Upper lobe of left lung (tissue), 6 donors: Measurements from ENCODE around the gene KRTAP2-2. TPM values are rescaled to one million over a fixed set of nuclear protein-coding genes. Genes with fewer than 3 reads are reported as not detected.
A peak's percentile ranks its signal among the peaks of the same experiment; 100 is the strongest.
"Not testable (repeated sequence)": the region's sequence is repeated elsewhere in the genome, so short reads cannot be mapped to it uniquely, and the experiment has no call there.

Experiments
- ATAC-seq, 2 donors: fragments of 200-7000 bp; cut with Tn5 transposase; one replicate each; pipeline ENCODE4 v1.9.1; 2022; ENCODE audit warnings: mild to moderate bottlenecking in 2 of 2, moderate library complexity in 2 of 2; ENCODE audit not compliant: low FRiP score in 2 of 2
- DNase-seq, 2 donors: peaks; one replicate each; pipeline ENCODE4 v3.0.0-alpha.2; 2019 to 2020
- H3K27ac ChIP-seq, 4 donors: fragments of 200-600 bp; sonication (generic); one replicate each; pipeline ENCODE4 v1.5.1; 2016 to 2019
- H3K27me3 ChIP-seq, 4 donors: fragments of 200-600 bp; sonication (generic); one replicate each; pipeline ENCODE4 v1.5.1; 2017 to 2019
- H3K36me3 ChIP-seq, 4 donors: fragments of 200-600 bp; sonication (generic); one replicate each; pipeline ENCODE4 v1.5.1; 2016 to 2019
- H3K4me1 ChIP-seq, 4 donors: fragments of 200-600 bp; sonication (generic); one replicate each; pipeline ENCODE4 v1.5.1; 2018 to 2019
- H3K4me3 ChIP-seq, 4 donors: fragments of 200-600 bp; sonication (generic); one replicate each; pipeline ENCODE4 v1.5.1; 2017 to 2019; ENCODE audit warnings: mild to moderate bottlenecking in 2 of 4, moderate library complexity in 1 of 4
- H3K9me3 ChIP-seq, 4 donors: fragments of 200-600 bp; sonication (generic); one replicate each; pipeline ENCODE4 v1.5.1; 2018 to 2019
- EP300 ChIP-seq, 4 donors: sonication (generic); formaldehyde crosslinking; IDR thresholded peaks; one replicate each; pipeline ENCODE4 v1.5.1; 2017; ENCODE audit warnings: antibody characterized with exemption in 4 of 4, control low read depth in 2 of 4
- POLR2A ChIP-seq, 4 donors: fragments of 450-650 bp; IDR thresholded peaks; one replicate each; pipeline ENCODE4 v1.5.1; 2016 to 2017; ENCODE audit warnings: antibody characterized with exemption in 4 of 4, mild to moderate bottlenecking in 2 of 4
- POLR2AphosphoS5 ChIP-seq, 2 donors: sonication (generic); formaldehyde crosslinking; IDR thresholded peaks; one replicate each; pipeline ENCODE4 v1.5.1; 2017; ENCODE audit warnings: antibody characterized with exemption in 2 of 2
- WGBS, 2 donors: methylation state at CpG; one replicate each; pipeline ENCODE4 v1.1.5; 2017 to 2018; 5-methylcytosine and 5-hydroxymethylcytosine counted together
- total RNA-seq, 6 donors: library from RNA; depleted of rRNA in 4 of 6; stranded (reverse); fragments of >200 nt in 4 of 6; gene quantifications; one replicate each; pipeline versions ENCODE4 v1.1.0 to v1.2.1, GENCODE V29; 2016 to 2021
- TF ChIP-seq, protein P1 (sequence below), 6 experiments: fragments of 450-650 bp in 4 of 6; fragments of 200-600 bp in 2 of 6; sonication (generic) in 2 of 6; IDR thresholded peaks; one replicate each; pipeline ENCODE4 v1.5.1; 2016 to 2019; ENCODE audit warnings: antibody characterized with exemption in 6 of 6
- donor health status: DM: no; HTN: no; CAD: no; lungs with moderate emphysema.
- donor health status: DM: no; HTN: yes; CAD: no; lungs with severe emphysema.

KRTAP2-2 gene
- total RNA-seq, 6 donors from 2014 or later: not detected

DNA sequence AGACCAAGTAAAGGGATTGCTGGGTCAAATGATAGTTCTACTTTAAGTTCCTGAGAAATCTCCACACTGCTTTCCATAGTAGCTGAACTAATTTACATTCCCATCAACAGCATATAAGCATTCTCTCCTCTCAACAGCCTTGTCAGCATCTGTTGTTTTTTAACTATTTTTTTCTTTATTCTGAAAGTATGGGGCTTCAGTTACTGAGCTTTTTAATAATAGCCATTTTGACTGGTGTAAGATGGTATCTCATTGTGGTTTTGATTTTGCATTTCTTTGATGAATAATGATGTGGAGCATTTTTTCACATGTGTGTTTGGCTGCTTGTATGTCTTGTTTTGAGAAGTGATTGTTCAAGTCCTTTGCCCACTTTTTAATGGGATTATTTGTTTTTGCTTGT, 2.5 kb downstream of the KRTAP2-2 start:
- no peaks in the 10 kb centered on the region for H3K4me1 ChIP-seq
- no peaks in the 10 kb centered on the region for H3K36me3 ChIP-seq
- H3K4me3 ChIP-seq: no peak overlapping the region
- no peak for ATAC-seq
- no peaks in the 10 kb centered on the region for H3K9me3 ChIP-seq
- no peak overlapping the region for H3K27ac ChIP-seq
- TF ChIP-seq POLR2A (IDR thresholded peaks at IDR 0.05) (no peak), EP300 (IDR thresholded peaks at IDR 0.05) (no peak)
- TF ChIP-seq, protein P1, sequence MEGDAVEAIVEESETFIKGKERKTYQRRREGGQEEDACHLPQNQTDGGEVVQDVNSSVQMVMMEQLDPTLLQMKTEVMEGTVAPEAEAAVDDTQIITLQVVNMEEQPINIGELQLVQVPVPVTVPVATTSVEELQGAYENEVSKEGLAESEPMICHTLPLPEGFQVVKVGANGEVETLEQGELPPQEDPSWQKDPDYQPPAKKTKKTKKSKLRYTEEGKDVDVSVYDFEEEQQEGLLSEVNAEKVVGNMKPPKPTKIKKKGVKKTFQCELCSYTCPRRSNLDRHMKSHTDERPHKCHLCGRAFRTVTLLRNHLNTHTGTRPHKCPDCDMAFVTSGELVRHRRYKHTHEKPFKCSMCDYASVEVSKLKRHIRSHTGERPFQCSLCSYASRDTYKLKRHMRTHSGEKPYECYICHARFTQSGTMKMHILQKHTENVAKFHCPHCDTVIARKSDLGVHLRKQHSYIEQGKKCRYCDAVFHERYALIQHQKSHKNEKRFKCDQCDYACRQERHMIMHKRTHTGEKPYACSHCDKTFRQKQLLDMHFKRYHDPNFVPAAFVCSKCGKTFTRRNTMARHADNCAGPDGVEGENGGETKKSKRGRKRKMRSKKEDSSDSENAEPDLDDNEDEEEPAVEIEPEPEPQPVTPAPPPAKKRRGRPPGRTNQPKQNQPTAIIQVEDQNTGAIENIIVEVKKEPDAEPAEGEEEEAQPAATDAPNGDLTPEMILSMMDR (IDR thresholded peaks at IDR 0.05): no peak
- DNase-seq: no peak
- no peaks in the 10 kb centered on the region for H3K27me3 ChIP-seq

DNA sequence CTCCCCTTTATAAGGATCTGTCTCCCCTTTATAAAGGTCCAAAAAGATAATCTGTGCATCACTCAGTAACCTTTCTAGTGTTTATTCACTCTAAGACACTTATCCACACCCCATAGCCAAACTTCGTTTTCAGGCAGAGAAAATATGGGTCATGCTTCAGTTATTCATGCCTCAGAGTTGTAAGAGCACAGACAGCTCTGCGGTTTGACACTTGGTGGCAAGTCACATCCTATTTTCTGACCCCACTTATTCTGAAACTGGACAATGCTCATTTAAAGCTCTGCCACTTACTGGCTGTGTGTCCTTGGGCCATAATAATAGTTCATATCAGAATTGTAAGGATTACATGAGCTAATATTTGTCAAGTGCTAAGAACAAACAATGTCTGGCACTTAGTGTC, 5.9 kb downstream of the KRTAP2-2 start:
- H3K27me3 ChIP-seq: no peaks in the 10 kb centered on the region
- TF ChIP-seq, protein P1 (IDR thresholded peaks at IDR 0.05): no peak
- TF ChIP-seq POLR2A (IDR thresholded peaks at IDR 0.05): no peak
- no peak for TF ChIP-seq EP300 (IDR thresholded peaks at IDR 0.05)
- no peak for TF ChIP-seq POLR2AphosphoS5 (IDR thresholded peaks at IDR 0.05)
- ATAC-seq (no peak), DNase-seq (no peak)
- no peak overlapping the region for H3K27ac ChIP-seq
- H3K4me1 ChIP-seq: no peaks in the 10 kb centered on the region
- WGBS, 2 donors: 51 to 62% methylated on average over 2 of the region's 2 CpGs
- no peaks in the 10 kb centered on the region for H3K36me3 ChIP-seq
- H3K9me3 ChIP-seq: no peaks in the 10 kb centered on the region
- no peak overlapping the region for H3K4me3 ChIP-seq

DNA sequence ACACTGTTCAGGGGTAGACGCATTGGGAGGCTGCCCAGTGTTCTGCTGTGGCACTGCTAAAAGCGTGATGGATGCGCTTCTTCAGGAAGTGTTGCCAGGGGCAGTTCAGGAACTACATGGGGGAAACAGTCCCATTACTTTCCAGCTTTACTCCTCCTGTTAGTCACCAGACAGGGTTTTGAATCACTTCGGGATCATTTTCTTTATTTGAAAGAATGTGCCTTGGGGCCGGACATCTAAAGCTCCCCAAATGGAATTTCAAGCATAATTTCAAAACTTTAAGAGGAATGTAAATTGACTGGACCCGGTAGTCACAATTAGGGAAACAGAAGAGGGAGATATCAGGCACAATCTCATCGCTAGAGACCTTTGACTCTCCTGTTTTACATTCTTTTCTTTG, 6.6 kb downstream of the KRTAP2-2 start:
- no peak for DNase-seq
- Histone ChIP-seq H3K9me3 (no peaks in the 10 kb centered on the region), H3K27ac (no peak overlapping the region), H3K36me3 (no peaks in the 10 kb centered on the region), H3K4me1 (no peaks in the 10 kb centered on the region), H3K4me3 (no peak overlapping the region), H3K27me3 (no peaks in the 10 kb centered on the region)
- 66 to 69% methylated on average over 7 of the region's 7 CpGs for WGBS, 2 donors
- no peak for ATAC-seq
- TF ChIP-seq EP300 (IDR thresholded peaks at IDR 0.05) (no peak), POLR2AphosphoS5 (IDR thresholded peaks at IDR 0.05) (no peak), POLR2A (IDR thresholded peaks at IDR 0.05) (no peak)
- TF ChIP-seq, protein P1 (IDR thresholded peaks at IDR 0.05): no peak

DNA sequence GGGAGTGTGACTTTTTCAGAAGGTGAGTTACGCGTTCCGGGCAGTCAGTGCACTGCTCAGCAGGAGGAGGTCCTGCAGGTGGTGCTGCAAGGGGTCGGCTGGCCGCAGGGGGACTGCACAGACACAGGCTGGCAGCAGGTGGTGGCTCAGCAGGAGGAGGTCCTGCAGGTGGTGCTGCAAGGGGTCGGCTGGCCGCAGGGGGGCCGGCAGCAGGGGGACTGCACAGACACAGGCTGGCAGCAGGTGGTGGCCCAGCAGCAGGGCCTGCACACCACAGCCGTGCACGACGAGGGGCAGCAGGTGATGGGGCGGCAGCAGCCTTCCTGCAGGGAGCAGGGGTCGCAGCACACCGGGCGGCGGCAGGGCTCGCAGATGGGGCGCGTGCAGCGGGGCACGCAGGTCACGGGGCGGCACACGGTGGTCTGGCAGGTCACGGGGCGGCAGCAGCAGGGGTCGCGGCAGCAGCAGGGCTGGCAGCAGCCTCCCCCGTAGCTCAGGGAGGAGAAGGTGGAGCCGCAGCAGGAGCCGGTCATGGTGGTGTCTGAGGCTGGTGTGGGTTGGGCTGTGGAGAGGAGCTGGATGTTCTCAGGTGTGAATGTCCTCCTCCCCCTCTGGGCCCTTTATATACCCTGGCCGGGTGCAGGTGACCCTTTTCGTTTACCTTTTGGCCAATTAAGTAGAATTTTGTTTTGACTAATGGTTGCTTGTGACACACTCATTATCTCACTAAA, 8.1 kb downstream of the KRTAP2-2 start, which contains the start of gene KRTAP2-1:
Gene KRTAP2-1 (minus strand): TSS at position 582 of the 731 bp plus-strand sequence. CDS start 49 bp downstream, at position 533.
- DNase-seq: peak in 1 of 2 donors; percentile 19
- H3K27me3 ChIP-seq, H3K4me1 ChIP-seq, H3K27ac ChIP-seq, H3K36me3 ChIP-seq, H3K9me3 ChIP-seq, H3K4me3 ChIP-seq: not testable (repeated sequence)
- ATAC-seq: peak in 1 of 2 donors; percentile 26
- WGBS, 2 donors: 50 to 77% methylated on average over 5 to 7 of the region's 33 CpGs

DNA sequence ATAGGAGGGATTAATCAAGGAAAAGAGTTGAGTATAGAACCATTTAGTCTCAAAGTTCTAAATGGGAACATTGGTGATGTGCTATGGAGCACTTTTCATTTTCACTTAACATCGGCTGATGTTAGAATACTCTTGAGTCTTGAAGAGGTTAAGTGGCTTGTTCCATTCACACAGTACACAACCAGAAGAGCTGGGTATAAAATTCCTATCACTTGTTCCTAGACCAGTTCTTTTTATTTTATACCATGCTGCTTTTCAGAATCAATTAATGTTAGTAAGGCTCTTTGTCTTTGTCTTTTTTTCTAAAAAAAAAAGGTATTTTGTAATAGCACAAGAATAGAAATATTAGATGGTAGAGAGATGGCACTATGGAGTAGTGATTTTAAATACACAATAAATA, 12.1 kb downstream of the KRTAP2-2 start:
- H3K27me3 ChIP-seq: no peaks in the 10 kb centered on the region
- DNase-seq (no peak), ATAC-seq (no peak)
- no peak overlapping the region for H3K4me3 ChIP-seq
- no peak for TF ChIP-seq EP300 (IDR thresholded peaks at IDR 0.05)
- TF ChIP-seq, protein P1 (IDR thresholded peaks at IDR 0.05): no peak
- TF ChIP-seq POLR2AphosphoS5 (IDR thresholded peaks at IDR 0.05): no peak
- TF ChIP-seq POLR2A (IDR thresholded peaks at IDR 0.05): no peak
- H3K9me3 ChIP-seq: no peaks in the 10 kb centered on the region
- no peak overlapping the region for H3K27ac ChIP-seq
- H3K36me3 ChIP-seq: no peaks in the 10 kb centered on the region
- WGBS, 2 donors: 87 to 97% methylated on average over 1 of the region's 1 CpG
- H3K4me1 ChIP-seq: no peaks in the 10 kb centered on the region

DNA sequence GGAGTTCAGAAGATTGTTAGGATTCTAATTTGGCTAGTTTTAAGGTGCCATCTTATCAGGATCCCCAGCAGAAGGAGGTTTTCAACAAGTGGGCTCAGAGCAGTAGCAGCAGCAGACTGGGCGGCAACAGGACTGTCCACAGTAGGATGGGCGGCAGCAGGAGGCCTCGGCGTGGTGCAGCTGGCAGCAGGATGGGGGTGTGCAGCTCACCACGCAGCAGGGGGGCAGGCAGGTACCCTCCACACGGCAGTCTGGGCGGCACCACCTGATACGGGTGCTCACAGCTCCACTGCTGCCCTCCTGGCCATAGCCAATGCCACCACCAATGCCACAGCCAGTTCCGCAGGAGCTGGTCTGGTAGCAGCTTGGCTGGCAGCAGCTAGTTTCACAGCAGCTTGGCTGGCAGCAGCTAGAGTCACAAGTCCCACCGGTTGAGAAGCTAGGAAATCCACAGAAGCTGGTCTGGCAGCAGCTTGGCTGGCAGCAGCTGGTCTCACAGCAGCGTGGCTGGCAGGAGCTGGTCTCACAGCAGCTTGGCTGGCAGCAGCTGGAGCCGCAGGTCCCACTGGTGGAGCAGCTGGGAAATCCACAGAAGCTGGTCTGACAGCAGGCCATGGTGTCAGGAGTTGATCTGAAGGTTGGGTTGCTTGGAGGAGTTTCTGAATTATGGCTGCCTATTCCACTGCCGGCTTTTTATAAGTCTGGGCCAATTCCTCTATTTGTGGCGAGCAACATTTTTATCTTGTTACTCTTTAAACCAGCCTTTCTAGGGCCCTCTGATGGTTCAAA, 14.1 kb downstream of the KRTAP2-2 start, which contains the start of gene KRTAP1-1:
Gene KRTAP1-1 (minus strand): TSS at position 668 of the 789 bp plus-strand sequence. CDS start 53 bp downstream, at position 615.
- 83 to 93% methylated on average over 7 to 12 of the region's 14 CpGs for WGBS, 2 donors
- H3K4me3 ChIP-seq, H3K9me3 ChIP-seq, H3K36me3 ChIP-seq, H3K4me1 ChIP-seq, H3K27me3 ChIP-seq, H3K27ac ChIP-seq: not testable (repeated sequence)
- peak in 1 of 2 donors; percentile 66 for DNase-seq
- peak in 1 of 2 donors; percentile 37 for ATAC-seq
